IMR-90 (cell line): ENCODE data around the gene ARHGEF38. TPM values are rescaled to one million over a fixed set of nuclear protein-coding genes. Genes with fewer than 3 reads are reported as not detected.

ENCODE experiments used
- ATAC-seq: fragments of 200-7000 bp; cut with Tn5 transposase; 2 replicates; pipeline ENCODE4 v1.9.1; 2020; ENCODE audit warnings: low read depth, mild to moderate bottlenecking, moderate library complexity
- BruUV-seq: library from RNA; stranded (reverse); fragments of 400-500 nt; replicated peaks from 2 replicates; lab custom pipeline; 2021; lab: Mats Ljungman, UMichigan
- CTCF ChIA-PET: fragments of 300-600 bp; formaldehyde crosslinking; extraction: SDS; loops from one replicate; lab custom pipeline; 2021; ENCODE audit warnings: antibody characterized with exemption; lab: Yijun Ruan, JAX
- POLR2A ChIA-PET: fragments of 300-600 bp; sonication (Branson Sonifier 250); formaldehyde crosslinking; loops from one replicate; lab custom pipeline; 2022; ENCODE audit warnings: antibody characterized with exemption; ENCODE audit not compliant: unreplicated experiment; lab: Charles Lee
- DNase-seq: peaks from one replicate; pipeline ENCODE4 v3.0.0; 2013
- H2AFZ ChIP-seq: replicated peaks from 2 replicates; pipeline ENCODE3; 2013; ENCODE audit warnings: low read length, mild to moderate bottlenecking; ENCODE audit not compliant: poor library complexity
- H2AK5ac ChIP-seq: 2 replicates; pipeline ENCODE4 v1.6.1; 2013; ENCODE audit warnings: low read depth, low read length, inconsistent platforms
- H2AK9ac ChIP-seq: replicated peaks from 2 replicates; pipeline ENCODE3; 2013; ENCODE audit warnings: mild to moderate bottlenecking, low read depth, low read length, moderate library complexity; ENCODE audit not compliant: poor library complexity
- H2BK120ac ChIP-seq: 2 replicates; pipeline ENCODE4 v1.6.1; 2013; ENCODE audit warnings: low read depth, low read length, inconsistent platforms
- H2BK15ac ChIP-seq: 3 replicates; pipeline ENCODE4 v1.6.1; 2013; ENCODE audit warnings: low read depth, low read length, inconsistent platforms
- H2BK20ac ChIP-seq: 2 replicates; pipeline ENCODE4 v1.6.1; 2013; ENCODE audit warnings: low read depth, mild to moderate bottlenecking, inconsistent platforms, low read length, moderate library complexity
- H2BK5ac ChIP-seq: 2 replicates; pipeline ENCODE4 v1.6.1; 2013; ENCODE audit warnings: mild to moderate bottlenecking, low read depth, low read length, inconsistent platforms; ENCODE audit not compliant: poor library complexity, severe bottlenecking
- H3K14ac ChIP-seq: replicated peaks from 2 replicates; pipeline ENCODE4 v1.6.1; 2013; ENCODE audit warnings: low read depth, low read length, inconsistent platforms
- H3K18ac ChIP-seq: 2 replicates; pipeline ENCODE4 v1.6.1; 2013; ENCODE audit warnings: low read depth, low read length, control low read depth
- H3K23ac ChIP-seq: 2 replicates; pipeline ENCODE4 v1.6.1; 2013; ENCODE audit warnings: low read depth, low read length, inconsistent platforms
- H3K27ac ChIP-seq: 2 replicates; pipeline ENCODE4 v1.5.1; 2013; ENCODE audit warnings: mild to moderate bottlenecking, control low read depth, low read length; ENCODE audit not compliant: insufficient read depth
- H3K27me3 ChIP-seq: 2 replicates; pipeline ENCODE4 v1.6.1; 2013; ENCODE audit warnings: low read length; ENCODE audit not compliant: control insufficient read depth, insufficient read depth
- H3K36me3 ChIP-seq: 2 replicates; pipeline ENCODE4 v1.6.1; 2013; ENCODE audit warnings: low read length, mixed read lengths; ENCODE audit not compliant: control insufficient read depth, insufficient read depth
- H3K4ac ChIP-seq: 2 replicates; pipeline ENCODE4 v1.6.1; 2013; ENCODE audit warnings: low read depth, low read length, inconsistent platforms
- H3K4me1 ChIP-seq: 2 replicates; pipeline ENCODE4 v1.6.1; 2013; ENCODE audit warnings: low read length, mixed read lengths; ENCODE audit not compliant: control insufficient read depth, insufficient read depth
- H3K4me2 ChIP-seq: 2 replicates; pipeline ENCODE4 v1.6.1; 2013; ENCODE audit warnings: low read depth, mild to moderate bottlenecking, control low read depth, low read length, moderate library complexity
- H3K4me3 ChIP-seq: 2 replicates; pipeline ENCODE4 v1.5.1; 2013; ENCODE audit warnings: low read depth, mild to moderate bottlenecking, control low read depth, low read length, moderate library complexity; ENCODE audit not compliant: insufficient read depth
- H3K56ac ChIP-seq: 2 replicates; pipeline ENCODE4 v1.6.1; 2013; ENCODE audit warnings: low read length, inconsistent platforms; ENCODE audit not compliant: insufficient read depth; ENCODE audit errors: extremely low read depth
- H3K79me1 ChIP-seq, 2 experiments: 2 replicates each; pipeline ENCODE4 v1.6.1; 2013; ENCODE audit warnings: low read length in 2 of 2, inconsistent platforms in 1 of 2, low read depth in 1 of 2
- H3K9ac ChIP-seq: 2 replicates; pipeline ENCODE4 v1.6.1; 2013; ENCODE audit warnings: low read depth, low read length, control low read depth
- H3K9me1 ChIP-seq: 2 replicates; pipeline ENCODE4 v1.6.1; 2013; ENCODE audit warnings: low read length, inconsistent platforms; ENCODE audit not compliant: insufficient read depth
- H3K9me3 ChIP-seq: 2 replicates; pipeline ENCODE4 v1.6.1; 2013; ENCODE audit warnings: low read length; ENCODE audit not compliant: control insufficient read depth, insufficient read depth
- H4K20me1 ChIP-seq: 2 replicates; pipeline ENCODE4 v1.6.1; 2013; ENCODE audit warnings: low read length, inconsistent platforms; ENCODE audit not compliant: insufficient read depth
- H4K5ac ChIP-seq: 2 replicates; pipeline ENCODE4 v1.6.1; 2013; ENCODE audit warnings: mild to moderate bottlenecking, low read depth, low read length, control low read depth
- H4K8ac ChIP-seq, 2 experiments: 2 replicates each; pipeline ENCODE4 v1.6.1; 2013; ENCODE audit warnings: low read depth in 2 of 2, low read length in 2 of 2, control low read depth in 1 of 2, inconsistent platforms in 1 of 2
- H4K91ac ChIP-seq: 2 replicates; pipeline ENCODE4 v1.6.1; 2013; ENCODE audit warnings: low read depth, low read length, inconsistent platforms; ENCODE audit not compliant: insufficient read depth
- BHLHE40 ChIP-seq: fragments of 150-350 bp; IDR thresholded peaks from 2 replicates; pipeline ENCODE4 v1.6.1; 2016; ENCODE audit warnings: mild to moderate bottlenecking, low read depth, low read length
- CEBPB ChIP-seq: IDR thresholded peaks from 2 replicates; pipeline ENCODE4 v1.6.1; 2012; ENCODE audit warnings: low read depth, low read length, improper control_type of control experiment
- CHD1 ChIP-seq: IDR thresholded peaks from 2 replicates; pipeline ENCODE4 v1.6.1; 2012; ENCODE audit warnings: low read depth, low read length, improper control_type of control experiment
- CTCF ChIP-seq: conservative IDR thresholded peaks from 2 replicates; pipeline ENCODE4 v1.5.1; 2012; ENCODE audit warnings: mild to moderate bottlenecking, low read depth, low read length, improper control_type of control experiment
- ELK1 ChIP-seq: fragments of 150-350 bp; IDR thresholded peaks from 2 replicates; pipeline ENCODE4 v1.6.1; 2016; ENCODE audit warnings: low read depth, mild to moderate bottlenecking, low read length, moderate library complexity, borderline replicate concordance
- FOS ChIP-seq: fragments of 150-350 bp; IDR thresholded peaks from 2 replicates; pipeline ENCODE4 v1.6.1; 2016; ENCODE audit warnings: low read depth, low read length
- MAFK ChIP-seq: IDR thresholded peaks from 2 replicates; pipeline ENCODE4 v1.6.1; 2012; ENCODE audit warnings: low read depth, low read length, improper control_type of control experiment
- MAZ ChIP-seq: IDR thresholded peaks from 2 replicates; pipeline ENCODE4 v1.6.1; 2012; ENCODE audit warnings: low read depth, mild to moderate bottlenecking, low read length, improper control_type of control experiment, moderate library complexity, borderline replicate concordance
- MXI1 ChIP-seq: IDR thresholded peaks from 2 replicates; pipeline ENCODE4 v1.6.1; 2012; ENCODE audit warnings: low read depth, mild to moderate bottlenecking, low read length, moderate library complexity, borderline replicate concordance
- NFE2L2 ChIP-seq: fragments of 150-350 bp; IDR thresholded peaks from 2 replicates; pipeline ENCODE4 v1.6.1; 2016; ENCODE audit warnings: low read depth, mild to moderate bottlenecking, low read length
- POLR2A ChIP-seq: IDR thresholded peaks from 2 replicates; pipeline ENCODE4 v1.6.1; 2012; ENCODE audit warnings: mild to moderate bottlenecking, low read depth, low read length
- RAD21 ChIP-seq: IDR thresholded peaks from 2 replicates; pipeline ENCODE4 v1.6.1; 2012; ENCODE audit warnings: low read length, improper control_type of control experiment
- RCOR1 ChIP-seq: IDR thresholded peaks from 2 replicates; pipeline ENCODE4 v1.6.1; 2012; ENCODE audit warnings: mild to moderate bottlenecking, low read length, improper control_type of control experiment; ENCODE audit not compliant: insufficient replicate concordance
- RFX5 ChIP-seq: IDR thresholded peaks from 2 replicates; pipeline ENCODE4 v1.8.0; 2012; ENCODE audit warnings: low read depth, mild to moderate bottlenecking, low read length, moderate library complexity
- SMC3 ChIP-seq: fragments of 150-350 bp; IDR thresholded peaks from 2 replicates; pipeline ENCODE4 v1.6.1; 2016; ENCODE audit warnings: low read depth, mild to moderate bottlenecking, antibody characterized with exemption, low read length, moderate library complexity
- WGBS, 2 experiments: methylation state at CpG; one replicate each; pipeline versions ENCODE4 v1.1.5 to v1.1.7; 2013; ENCODE audit warnings: missing lambda C conversion rate in 2 of 2; ENCODE audit not compliant: insufficient read length in 1 of 2; ENCODE audit errors: extremely low coverage in 2 of 2; 5-methylcytosine and 5-hydroxymethylcytosine counted together
- dilution Hi-C: fragments of 300-500 bp; cut with HindIII; formaldehyde crosslinking; loops from one replicate; pipeline ENCODE4 v1.14.3; 2018; ENCODE audit warnings: low sequenced_read_pairs; ENCODE audit not compliant: unreplicated experiment
- in situ Hi-C: fragments of 300-500 bp; cut with MboI; formaldehyde crosslinking; loops from 3 replicates; pipeline ENCODE4 v1.14.3; 2019; ENCODE audit warnings: low sequenced_read_pairs, inconsistent platforms, mixed read lengths
- intact Hi-C: fragments of 100-400 bp; cut with micrococcal nuclease; formaldehyde crosslinking; loops from 2 replicates; pipeline ENCODE4 v1.10.0; 2022
- polyA plus RNA-seq, 3 experiments: library from polyadenylated mRNA; depleted of rRNA; stranded (reverse); fragments of >200 nt; gene quantifications; 2 replicates each; pipeline ENCODE4 v1.2.3, GENCODE V29; 2012; ENCODE audit warnings: low replicate concordance in 1 of 3
- total RNA-seq: library from RNA; depleted of rRNA; stranded (reverse); fragments of >200 nt; gene quantifications from 2 replicates; pipeline ENCODE4 v1.2.3, GENCODE V29; 2012
- TF ChIP-seq, protein P1 (sequence below): fragments of 150-350 bp; IDR thresholded peaks from 2 replicates; pipeline ENCODE4 v1.6.1; 2017; ENCODE audit warnings: mild to moderate bottlenecking, antibody characterized with exemption, low read length, low read depth

The ARHGEF38 gene
- total and polyA plus RNA-seq, 2 of the 4 experiments (the other 2 are of a cell fraction): not detected

DNA sequence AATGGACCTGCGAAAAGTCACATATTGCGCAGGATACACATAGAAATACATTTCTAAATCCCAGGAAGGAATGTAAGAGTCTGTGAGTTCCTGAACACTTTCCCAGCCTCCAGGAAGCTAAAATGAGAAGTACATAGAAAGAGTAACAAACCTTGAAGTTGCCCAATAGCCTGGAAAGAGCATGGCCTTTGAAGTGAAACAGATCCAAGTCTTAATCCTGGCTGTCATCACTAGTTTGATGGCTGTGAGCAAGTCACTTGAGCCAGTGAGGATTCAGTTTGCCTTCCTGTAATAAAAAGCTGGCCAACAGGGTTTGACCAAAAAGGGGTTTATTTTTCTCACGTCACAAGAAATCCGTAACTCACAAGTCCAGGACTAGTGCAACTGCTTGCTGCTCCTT lies 69.8 kb downstream of the ARHGEF38 start:
- Histone ChIP-seq H3K27me3 (no peaks in the 10 kb centered on the region), H3K4me1 (no peaks in the 10 kb centered on the region), H2BK120ac (no peak overlapping the region), H3K79me1 (no peaks in the 10 kb centered on the region), H2BK15ac (no peak overlapping the region), H3K27ac (no peak overlapping the region), H3K9me3 (no peaks in the 10 kb centered on the region), H3K4me3 (no peak overlapping the region), H3K9ac (no peak overlapping the region), H4K20me1 (no peaks in the 10 kb centered on the region), H3K23ac (no peak overlapping the region), H3K18ac (no peak overlapping the region), H4K5ac (no peak overlapping the region), H4K91ac (no peak overlapping the region), H2BK20ac (no peak overlapping the region), H3K9me1 (no peaks in the 10 kb centered on the region), H3K4ac (no peak overlapping the region), H4K8ac (no peak overlapping the region), H2AFZ (no peak overlapping the region), H2BK5ac (no peak overlapping the region), H2AK9ac (no peak overlapping the region), H3K4me2 (no peak overlapping the region), H3K56ac (no peak overlapping the region), H2AK5ac (no peak overlapping the region), H3K14ac (no peak overlapping the region), H3K36me3 (no peaks in the 10 kb centered on the region)
- no peak for DNase-seq
- CTCF ChIA-PET: no interaction called here
- intact Hi-C loops (no loop called here), in situ Hi-C loops (no loop called here), dilution Hi-C loops (no loop called here)
- TF ChIP-seq CEBPB (no peak), SMC3 (no peak), MAFK (no peak), ELK1 (no peak), RCOR1 (no peak), CHD1 (no peak), MXI1 (no peak), BHLHE40 (no peak), MAZ (no peak), POLR2A (no peak), RFX5 (no peak), NFE2L2 (no peak), FOS (no peak), CTCF (no peak), RAD21 (no peak)
- TF ChIP-seq, protein P1, sequence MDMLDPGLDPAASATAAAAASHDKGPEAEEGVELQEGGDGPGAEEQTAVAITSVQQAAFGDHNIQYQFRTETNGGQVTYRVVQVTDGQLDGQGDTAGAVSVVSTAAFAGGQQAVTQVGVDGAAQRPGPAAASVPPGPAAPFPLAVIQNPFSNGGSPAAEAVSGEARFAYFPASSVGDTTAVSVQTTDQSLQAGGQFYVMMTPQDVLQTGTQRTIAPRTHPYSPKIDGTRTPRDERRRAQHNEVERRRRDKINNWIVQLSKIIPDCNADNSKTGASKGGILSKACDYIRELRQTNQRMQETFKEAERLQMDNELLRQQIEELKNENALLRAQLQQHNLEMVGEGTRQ: no peak
- ATAC-seq: no peak
- no TSS peak for BruUV-seq
- no CpG with 5 or more reads among the region's 4 CpGs for WGBS, 2 experiments
- POLR2A ChIA-PET: no interaction called here
